A375 (cell line): ENCODE data around the gene DGKB. TPM values are rescaled to one million over a fixed set of nuclear protein-coding genes. Genes with fewer than 3 reads are reported as not detected.

Experiments
- total RNA-seq: library from RNA; depleted of rRNA; stranded (reverse); fragments of >200 nt; shearing (Covaris generic); gene quantifications from 2 replicates; pipeline ENCODE4 v1.2.3, GENCODE V29; 2014; rRNA removed

DGKB gene
- 0.19 and 0.32 TPM in 2 replicates for total RNA-seq

DNA sequence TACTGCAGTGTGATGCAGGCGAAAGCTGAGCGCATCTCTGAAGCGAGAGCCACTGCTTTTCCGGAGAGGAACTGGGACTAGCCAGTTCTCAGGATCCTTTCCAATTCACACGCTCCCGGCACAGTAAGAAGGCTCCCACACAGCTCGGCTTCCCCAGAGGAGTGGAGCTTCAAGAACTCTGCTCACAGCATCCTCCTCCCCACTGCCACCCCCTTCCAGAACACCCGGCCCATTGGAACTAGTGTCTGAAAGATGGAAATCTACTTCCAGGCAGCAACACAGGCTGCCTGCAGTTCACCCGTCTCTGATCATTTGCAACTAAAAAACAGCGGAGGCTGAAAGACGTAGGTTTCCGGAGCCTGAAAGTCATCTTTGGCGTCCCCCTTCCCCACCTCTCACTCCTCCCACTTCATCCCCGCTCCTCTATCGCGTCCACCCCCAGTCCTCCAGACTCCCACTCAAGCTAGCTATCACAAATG lies at the start of gene DGKB:
Gene DGKB (minus strand): TSS at position 163 of the 479 bp plus-strand sequence.

